ENCODE data around the gene PI4K2B. TPM values are rescaled to one million over a fixed set of nuclear protein-coding genes. Genes with fewer than 3 reads are reported as not detected.

Gene PI4K2B
- total and polyA plus RNA-seq, 2 of the 8 experiments (the other 6 are each of a cell fraction or from before 2014, with no cell fraction given): 3.0 to 16.2 TPM

DNA sequence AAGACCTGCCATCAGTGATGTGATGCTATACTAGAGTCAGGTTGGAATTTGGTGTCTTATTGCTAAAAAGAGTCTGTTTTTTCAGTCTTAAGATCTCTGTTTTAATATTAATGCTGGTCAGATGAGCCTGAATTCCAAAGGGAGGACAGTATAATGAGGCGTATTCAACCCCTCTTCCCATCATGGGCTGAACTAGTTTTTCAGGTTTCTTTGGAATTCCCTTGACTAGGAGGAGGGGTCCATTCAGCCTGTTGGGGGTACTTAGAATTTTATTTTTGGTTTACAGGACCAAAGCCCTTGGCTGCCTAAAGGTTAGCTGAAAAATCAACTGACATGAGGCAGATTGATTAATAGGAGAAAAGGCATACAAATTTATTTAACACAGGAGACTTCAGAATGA lies 24.1 kb upstream of the PI4K2B start (continued):
- TF ChIP-seq HDAC2 (IDR thresholded peaks at IDR 0.05; ENCODE audit: borderline replicate concordance in 1 of 2, low read depth in 2 of 2, low read length in 2 of 2) (no peak), RFX5 (IDR thresholded peaks at IDR 0.05; ENCODE audit: borderline replicate concordance, low read depth, low read length) (no peak), KDM1A (IDR thresholded peaks at IDR 0.05; ENCODE audit: borderline replicate concordance, low read length) (no peak), PHF8 (conservative IDR thresholded peaks at IDR 0.05; ENCODE audit: low read depth, low read length) (no peak), TCF12 (IDR thresholded peaks at IDR 0.05; ENCODE audit: low read depth, low read length) (no peak), SUZ12 (IDR thresholded peaks at IDR 0.05; ENCODE audit: low read length) (no peak), JUND (IDR thresholded peaks at IDR 0.05; ENCODE audit: low read length) (no peak), BRCA1 (IDR thresholded peaks at IDR 0.05; ENCODE audit: low read depth, low read length) (no peak), RNF2 (IDR thresholded peaks at IDR 0.05; ENCODE audit: borderline replicate concordance, low read depth, low read length, missing control alignments, poor library complexity, severe bottlenecking) (no peak), TEAD4 (IDR thresholded peaks at IDR 0.05; ENCODE audit: low read depth, low read length) (0 out of 2 replicates have a peak, but pooled peaks have one; percentile 34), YY1 (IDR thresholded peaks at IDR 0.05; ENCODE audit: low read depth, low read length) (no peak)

All from H1 (cell line).